Mammary epithelial cell (primary cell): ENCODE results near the gene ROBO1.

Experiments
- EZH2 ChIP-seq: IDR thresholded peaks from 2 replicates; pipeline ENCODE4 v1.6.1; 2012; ENCODE audit warnings: low read length, inconsistent platforms, borderline replicate concordance
- TF ChIP-seq, protein P1 (sequence below), 2 donors: IDR thresholded peaks in 1 of 2; conservative IDR thresholded peaks in 1 of 2; 2 replicates each; pipeline ENCODE4 v1.5.1; 2011 to 2012; ENCODE audit warnings: inconsistent platforms in 2 of 2, low read length in 2 of 2, mild to moderate bottlenecking in 2 of 2, control low read depth in 1 of 2, low read depth in 1 of 2; ENCODE audit not compliant: insufficient read depth in 1 of 2; ENCODE audit errors: extremely low read depth in 1 of 2

DNA sequence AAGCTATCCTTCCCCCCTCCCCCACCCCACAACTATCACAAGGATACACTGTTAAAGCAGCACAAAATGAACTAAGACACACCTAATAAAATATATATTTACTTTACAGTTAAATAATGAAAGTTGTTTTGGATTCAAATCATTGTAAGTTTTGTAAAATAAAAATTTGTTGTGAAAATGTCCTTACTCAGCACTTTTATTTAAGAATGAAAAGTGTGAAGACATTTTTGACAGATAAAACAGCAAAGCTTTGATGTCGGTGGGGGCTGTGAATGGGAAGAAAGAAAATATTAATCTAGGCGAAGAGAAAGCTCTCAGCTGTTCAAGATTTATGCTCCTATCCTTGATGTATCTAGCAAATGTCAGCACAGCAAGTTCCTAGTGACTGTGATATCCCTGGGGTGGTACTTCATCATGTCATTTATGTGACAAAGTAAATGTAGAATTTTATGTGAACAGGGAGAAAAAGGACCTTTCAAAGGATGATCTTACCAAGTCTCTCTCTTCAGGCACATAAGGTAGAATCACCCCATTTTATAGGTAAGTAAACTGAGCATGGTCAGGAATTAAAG is 216.4 kb downstream of the ROBO1 start:
- TF ChIP-seq, protein P1, sequence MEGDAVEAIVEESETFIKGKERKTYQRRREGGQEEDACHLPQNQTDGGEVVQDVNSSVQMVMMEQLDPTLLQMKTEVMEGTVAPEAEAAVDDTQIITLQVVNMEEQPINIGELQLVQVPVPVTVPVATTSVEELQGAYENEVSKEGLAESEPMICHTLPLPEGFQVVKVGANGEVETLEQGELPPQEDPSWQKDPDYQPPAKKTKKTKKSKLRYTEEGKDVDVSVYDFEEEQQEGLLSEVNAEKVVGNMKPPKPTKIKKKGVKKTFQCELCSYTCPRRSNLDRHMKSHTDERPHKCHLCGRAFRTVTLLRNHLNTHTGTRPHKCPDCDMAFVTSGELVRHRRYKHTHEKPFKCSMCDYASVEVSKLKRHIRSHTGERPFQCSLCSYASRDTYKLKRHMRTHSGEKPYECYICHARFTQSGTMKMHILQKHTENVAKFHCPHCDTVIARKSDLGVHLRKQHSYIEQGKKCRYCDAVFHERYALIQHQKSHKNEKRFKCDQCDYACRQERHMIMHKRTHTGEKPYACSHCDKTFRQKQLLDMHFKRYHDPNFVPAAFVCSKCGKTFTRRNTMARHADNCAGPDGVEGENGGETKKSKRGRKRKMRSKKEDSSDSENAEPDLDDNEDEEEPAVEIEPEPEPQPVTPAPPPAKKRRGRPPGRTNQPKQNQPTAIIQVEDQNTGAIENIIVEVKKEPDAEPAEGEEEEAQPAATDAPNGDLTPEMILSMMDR (conservative IDR thresholded peaks at IDR 0.05 in 1 of 2, IDR thresholded peaks at IDR 0.05 in 1 of 2; ENCODE audit: extremely low read depth in 1 of 2, insufficient read depth in 1 of 2, low read depth in 1 of 2, low read length in 2 of 2), result no peak
- TF ChIP-seq EZH2, result no peak
